ENCODE results near the gene DENR.
"Not testable (repeated sequence)": the region's sequence is repeated elsewhere in the genome, so short reads cannot be mapped to it uniquely, and the experiment has no call there.

The DENR gene

GRCh38 chr12:122740351-122740750 is 12.3 kb upstream of the DENR start:
- DNase-seq (ENCODE audit: low read depth): no peak

GRCh38 chr12:122743895-122744525 is 8.6 kb upstream of the DENR start:
- DNase-seq (ENCODE audit: low read depth): no peak

- no peak for DNase-seq (ENCODE audit: low read depth)
These were observed 5.1 kb upstream of the DENR start for GRCh38 chr12:122747224-122748135.

- DNase-seq (ENCODE audit: low read depth): no peak
These were observed 2.9 kb upstream of the DENR start for GRCh38 chr12:122749569-122750332.

- not testable (repeated sequence) for DNase-seq (ENCODE audit: low read depth)
These were observed 1.7 kb upstream of the DENR start for GRCh38 chr12:122750781-122751515.

- DNase-seq (ENCODE audit: low read depth): no peak
These were observed 661 bp downstream of the DENR start for GRCh38 chr12:122753319-122753650.

- no peak for DNase-seq (ENCODE audit: low read depth)
These were observed 2.2 kb downstream of the DENR start for GRCh38 chr12:122754790-122755189.

GRCh38 chr12:122757568-122757967 is 4.9 kb downstream of the DENR start:
- no peak for DNase-seq (ENCODE audit: low read depth)

GRCh38 chr12:122785503-122785902 is 32.9 kb downstream of the DENR start:
- no peak for DNase-seq (ENCODE audit: low read depth)

- no peak for DNase-seq (ENCODE audit: low read depth)
These were observed 35.8 kb downstream of the DENR start for GRCh38 chr12:122788387-122788786.

- DNase-seq (ENCODE audit: low read depth): no peak
These were observed 37.0 kb downstream of the DENR start for GRCh38 chr12:122789637-122790036.

GRCh38 chr12:122790393-122791075 is 37.9 kb downstream of the DENR start:
- no peak for DNase-seq (ENCODE audit: low read depth)

GRCh38 chr12:122793685-122794106 is 41.1 kb downstream of the DENR start:
- DNase-seq (ENCODE audit: low read depth): no peak

GRCh38 chr12:122795807-122796206 is 43.2 kb downstream of the DENR start:
- no peak for DNase-seq (ENCODE audit: low read depth)

- no peak for DNase-seq (ENCODE audit: low read depth)
These were observed 47.1 kb downstream of the DENR start for GRCh38 chr12:122799641-122800243.

- DNase-seq (ENCODE audit: low read depth): no peak
These were observed 51.3 kb downstream of the DENR start for GRCh38 chr12:122803937-122804336.

GRCh38 chr12:122804957-122805356 is 52.3 kb downstream of the DENR start:
- not testable (repeated sequence) for DNase-seq (ENCODE audit: low read depth)

GRCh38 chr12:122807651-122808050 is 55.0 kb downstream of the DENR start:
- DNase-seq (ENCODE audit: low read depth): no peak

- DNase-seq (ENCODE audit: low read depth): no peak
These were observed 59.2 kb downstream of the DENR start for GRCh38 chr12:122811777-122812176.

- no peak for DNase-seq (ENCODE audit: low read depth)
These were observed 60.7 kb downstream of the DENR start for GRCh38 chr12:122813310-122813713.

GRCh38 chr12:122819209-122819785 is 66.7 kb downstream of the DENR start:
- DNase-seq (ENCODE audit: low read depth): no peak
